ENCODE results near the gene SEM1.

- no peak for TF ChIP-seq EZH2 (IDR thresholded peaks at IDR 0.05; ENCODE audit: low read length)
- TF ChIP-seq, protein P1, sequence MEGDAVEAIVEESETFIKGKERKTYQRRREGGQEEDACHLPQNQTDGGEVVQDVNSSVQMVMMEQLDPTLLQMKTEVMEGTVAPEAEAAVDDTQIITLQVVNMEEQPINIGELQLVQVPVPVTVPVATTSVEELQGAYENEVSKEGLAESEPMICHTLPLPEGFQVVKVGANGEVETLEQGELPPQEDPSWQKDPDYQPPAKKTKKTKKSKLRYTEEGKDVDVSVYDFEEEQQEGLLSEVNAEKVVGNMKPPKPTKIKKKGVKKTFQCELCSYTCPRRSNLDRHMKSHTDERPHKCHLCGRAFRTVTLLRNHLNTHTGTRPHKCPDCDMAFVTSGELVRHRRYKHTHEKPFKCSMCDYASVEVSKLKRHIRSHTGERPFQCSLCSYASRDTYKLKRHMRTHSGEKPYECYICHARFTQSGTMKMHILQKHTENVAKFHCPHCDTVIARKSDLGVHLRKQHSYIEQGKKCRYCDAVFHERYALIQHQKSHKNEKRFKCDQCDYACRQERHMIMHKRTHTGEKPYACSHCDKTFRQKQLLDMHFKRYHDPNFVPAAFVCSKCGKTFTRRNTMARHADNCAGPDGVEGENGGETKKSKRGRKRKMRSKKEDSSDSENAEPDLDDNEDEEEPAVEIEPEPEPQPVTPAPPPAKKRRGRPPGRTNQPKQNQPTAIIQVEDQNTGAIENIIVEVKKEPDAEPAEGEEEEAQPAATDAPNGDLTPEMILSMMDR (optimal IDR thresholded peaks at IDR 0.05 in 1 of 3, IDR thresholded peaks at IDR 0.05 in 1 of 3, conservative IDR thresholded peaks at IDR 0.05 in 1 of 3; ENCODE audit: extremely low read depth in 1 of 3, insufficient read depth in 2 of 3, low read length in 3 of 3) = no peak
Observed at GRCh38 chr7:96734343-96734742, 24.7 kb upstream of the SEM1 start.

Data from keratinocyte (primary cell).